AG04450 (cell line): ENCODE data around the gene EPHX1. TPM values are rescaled to one million over a fixed set of nuclear protein-coding genes. Genes with fewer than 3 reads are reported as not detected.

Experiments
- CTCF ChIA-PET: fragments of 300-600, 350-600 bp; formaldehyde crosslinking; extraction: SDS; loops from one replicate; lab custom pipeline; 2022; ENCODE audit warnings: antibody characterized with exemption, inconsistent platforms; lab: Charles Lee
- POLR2A ChIA-PET: fragments of 350-600 bp; formaldehyde crosslinking; extraction: SDS; loops from one replicate; lab custom pipeline; 2021; ENCODE audit warnings: antibody characterized with exemption, inconsistent platforms; lab: Yijun Ruan, JAX
- DNase-seq: peaks from one replicate; pipeline ENCODE4 v3.0.0-alpha.2; 2011; ENCODE audit warnings: low read depth, low spot score
- H3K27ac ChIP-seq: one replicate; pipeline ENCODE4 v1.5.1; 2012; ENCODE audit warnings: low read depth, low read length, control low read depth
- H3K27me3 ChIP-seq: one replicate; pipeline ENCODE4 v1.6.0; 2012; ENCODE audit warnings: low read length; ENCODE audit not compliant: control insufficient read depth, insufficient read depth
- H3K4me3 ChIP-seq: 2 replicates; pipeline ENCODE4 v1.5.1; 2011; ENCODE audit warnings: mild to moderate bottlenecking, low read depth, low read length, control low read depth
- H3K9me3 ChIP-seq: 2 replicates; pipeline ENCODE4 v1.5.1; 2012; ENCODE audit warnings: low read length; ENCODE audit not compliant: control insufficient read depth, insufficient read depth
- polyA plus RNA-seq: library from polyadenylated mRNA; depleted of rRNA; stranded (reverse); fragments of >200 nt; gene quantifications from 2 replicates; pipeline ENCODE4 v1.2.3, GENCODE V29; 2011
- TF ChIP-seq, protein P1 (sequence below): IDR thresholded peaks from 2 replicates; pipeline ENCODE4 v1.5.1; 2011; ENCODE audit warnings: low read depth, low read length, control low read depth, inconsistent platforms

Gene EPHX1
- polyA plus RNA-seq, 1 experiment, result 41.3 TPM

GRCh38 chr1:225881081-225881958, 71.4 kb downstream of the EPHX1 start:
- Histone ChIP-seq H3K4me3 (peak overlapping the region; percentile 89), H3K27ac (no peak overlapping the region), H3K9me3 (no peaks in the 10 kb centered on the region; the same call in 1 of the 2 replicates), H3K27me3 (no peaks in the 10 kb centered on the region)
- ChIA-PET CTCF (interaction anchor here (0.6 to 3.2 kb wide), 5 partner anchors 20 to 407 kb away, joined by 4 to 15 read pairs (median 6); no protein-coding TSS in a partner anchor), POLR2A (interaction anchor here (1.0 to 2.0 kb wide), 4 partner anchors 15 to 104 kb away, joined by 3 to 7 read pairs (median 5); partner anchors contain the start of genes PYCR2 and SRP9)
- DNase-seq, result no peak
- TF ChIP-seq, protein P1, sequence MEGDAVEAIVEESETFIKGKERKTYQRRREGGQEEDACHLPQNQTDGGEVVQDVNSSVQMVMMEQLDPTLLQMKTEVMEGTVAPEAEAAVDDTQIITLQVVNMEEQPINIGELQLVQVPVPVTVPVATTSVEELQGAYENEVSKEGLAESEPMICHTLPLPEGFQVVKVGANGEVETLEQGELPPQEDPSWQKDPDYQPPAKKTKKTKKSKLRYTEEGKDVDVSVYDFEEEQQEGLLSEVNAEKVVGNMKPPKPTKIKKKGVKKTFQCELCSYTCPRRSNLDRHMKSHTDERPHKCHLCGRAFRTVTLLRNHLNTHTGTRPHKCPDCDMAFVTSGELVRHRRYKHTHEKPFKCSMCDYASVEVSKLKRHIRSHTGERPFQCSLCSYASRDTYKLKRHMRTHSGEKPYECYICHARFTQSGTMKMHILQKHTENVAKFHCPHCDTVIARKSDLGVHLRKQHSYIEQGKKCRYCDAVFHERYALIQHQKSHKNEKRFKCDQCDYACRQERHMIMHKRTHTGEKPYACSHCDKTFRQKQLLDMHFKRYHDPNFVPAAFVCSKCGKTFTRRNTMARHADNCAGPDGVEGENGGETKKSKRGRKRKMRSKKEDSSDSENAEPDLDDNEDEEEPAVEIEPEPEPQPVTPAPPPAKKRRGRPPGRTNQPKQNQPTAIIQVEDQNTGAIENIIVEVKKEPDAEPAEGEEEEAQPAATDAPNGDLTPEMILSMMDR, result no peak

- TF ChIP-seq, protein P1, result peak; percentile 19; the same call in 1 of the 2 replicates
- Histone ChIP-seq H3K4me3 (peak within 1 kb of the TSS; percentile 89), H3K9me3 (no peaks in the 10 kb centered on the region; the same call in 1 of the 2 replicates), H3K27me3 (no peaks in the 10 kb centered on the region), H3K27ac (peak within 1 kb of the TSS; percentile 31)
- ChIA-PET POLR2A (interaction anchor here (0.6 to 2.0 kb wide), 12 partner anchors 11 to 182 kb away, joined by 3 to 7 read pairs (median 3); partner anchors contain the start of genes PYCR2 and SRP9), CTCF (interaction anchor here (0.6 to 3.2 kb wide), 14 partner anchors 10 to 409 kb away, joined by 3 to 15 read pairs (median 4); partner anchors contain the start of gene SRP9)
- DNase-seq, result peak; percentile 52
Observed at GRCh38 chr1:225881959-225882693, 72.2 kb downstream of the EPHX1 start, which contains the start of gene TMEM63A. TSS of gene TMEM63A (minus strand) at chr1:225882380. CDS start at chr1:225877580, 4,800 bp downstream.

DNA sequence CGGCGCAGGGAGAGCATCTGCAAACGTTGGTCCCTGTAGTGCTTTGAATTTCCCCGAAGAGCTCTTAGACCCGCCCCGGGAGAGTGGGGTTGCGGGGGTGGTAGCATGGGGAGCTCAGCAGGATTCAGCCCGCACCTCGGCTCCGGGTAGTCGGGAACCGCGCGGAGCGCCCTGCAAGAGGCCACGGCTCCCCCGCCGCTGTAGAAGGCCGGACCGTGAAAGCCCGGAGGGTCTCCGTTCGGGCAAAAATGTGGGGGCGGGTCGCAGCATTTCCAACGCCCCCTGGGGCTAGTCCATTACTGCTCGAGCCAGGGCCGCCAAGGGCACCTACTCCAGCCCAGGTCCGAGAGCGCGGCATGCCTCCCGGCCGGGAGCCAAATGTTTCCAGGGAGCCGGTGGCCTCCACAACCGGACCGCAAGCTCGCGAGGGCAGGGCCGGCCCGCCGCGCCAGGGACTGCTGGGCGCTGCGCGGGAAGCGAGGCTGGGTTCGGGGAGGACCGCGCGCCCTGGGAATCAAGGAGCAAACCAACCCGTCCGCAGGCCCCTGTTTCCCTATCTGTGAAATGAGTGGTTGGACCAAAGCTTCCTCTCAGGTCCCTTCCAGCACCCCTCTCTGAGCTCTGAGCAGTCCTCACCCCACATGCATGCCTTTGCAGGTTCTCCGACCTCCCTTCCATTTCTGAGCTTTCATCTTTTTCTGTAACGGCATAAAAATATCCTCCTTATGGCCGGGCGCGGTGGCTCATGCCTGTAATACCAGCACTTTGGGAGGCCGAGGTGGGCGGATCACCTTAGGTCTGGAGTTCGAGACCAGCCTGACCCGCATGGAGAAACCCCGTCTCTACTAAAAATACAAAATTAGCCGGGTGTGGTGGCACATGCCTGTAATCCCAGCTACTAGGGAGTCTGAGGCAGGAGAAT, 73.0 kb downstream of the EPHX1 start:
- H3K27me3 ChIP-seq, result no peaks in the 10 kb centered on the region
- no peak for DNase-seq
- H3K27ac ChIP-seq, result peak overlapping the region; percentile 31
- H3K4me3 ChIP-seq, result peak overlapping the region; percentile 89
- POLR2A ChIA-PET, result interaction anchor here (0.6 to 2.0 kb wide), 12 partner anchors 12 to 183 kb away, joined by 3 to 7 read pairs (median 3); partner anchors contain the start of genes PYCR2 and SRP9
- TF ChIP-seq, protein P1, result no peak
- CTCF ChIA-PET, result interaction anchor here (0.8 to 3.2 kb wide), 13 partner anchors 11 to 410 kb away, joined by 3 to 15 read pairs (median 4); partner anchors contain the start of gene SRP9
- H3K9me3 ChIP-seq, result no peaks in the 10 kb centered on the region; the same call in 1 of the 2 replicates

DNA sequence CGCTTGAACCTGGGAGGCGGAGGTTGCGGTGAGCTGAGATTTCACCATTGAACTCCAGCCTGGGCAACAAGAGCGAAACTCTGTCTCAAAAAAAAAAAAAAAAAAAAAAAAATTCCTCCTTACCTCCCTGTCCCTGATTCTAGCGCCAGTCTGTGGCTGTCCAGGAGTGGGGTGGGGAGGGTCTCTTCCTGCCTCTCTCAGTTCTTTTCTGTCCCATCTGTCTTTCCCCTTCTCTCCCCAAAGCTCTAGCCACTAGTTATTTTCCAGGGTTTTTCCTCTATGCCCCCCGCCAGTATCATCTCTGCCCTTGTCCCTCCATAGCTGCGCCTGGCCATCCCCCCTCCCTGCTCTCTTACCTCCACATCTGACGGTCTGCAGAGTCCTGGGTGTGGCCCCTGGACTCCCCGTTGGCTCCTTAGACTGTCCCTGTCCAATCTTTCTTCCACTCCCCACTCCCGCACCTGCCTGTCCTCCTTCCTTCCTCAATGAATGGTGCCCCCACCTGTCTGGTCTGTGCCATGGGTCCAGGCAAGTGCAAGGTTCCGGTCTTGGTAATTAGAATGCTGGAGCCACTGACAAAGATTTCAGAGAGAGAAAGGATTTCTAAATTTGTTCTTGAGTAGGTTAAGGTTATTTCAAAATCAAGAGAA, 73.8 kb downstream of the EPHX1 start:
- TF ChIP-seq, protein P1, result no peak
- CTCF ChIA-PET, result interaction anchor here (1.0 to 3.2 kb wide), 7 partner anchors 12 to 410 kb away, joined by 3 to 15 read pairs (median 5); partner anchors contain the start of gene SRP9
- H3K27me3 ChIP-seq, result no peaks in the 10 kb centered on the region
- H3K9me3 ChIP-seq, result no peaks in the 10 kb centered on the region; the same call in 1 of the 2 replicates
- no peak overlapping the region for H3K27ac ChIP-seq
- POLR2A ChIA-PET, result interaction anchor here (1.2 kb wide), 1 partner anchor 116 kb away, joined by 4 read pairs; no protein-coding TSS in a partner anchor
- no peak overlapping the region for H3K4me3 ChIP-seq
- DNase-seq, result no peak
